Measurements from ENCODE around the gene PGAM5.

GRCh38 chr12:132748319-132748718 is 37.7 kb downstream of the PGAM5 start:
- TF ChIP-seq FOXJ3 (CRISPR knock-in tag; IDR thresholded peaks at IDR 0.05; ENCODE audit: borderline replicate concordance) (no peak), ZNF576 (CRISPR knock-in tag; IDR thresholded peaks at IDR 0.05) (no peak), CHD2 (IDR thresholded peaks at IDR 0.05; ENCODE audit: low read depth, low read length) (no peak), ELF1 (CRISPR knock-in tag; IDR thresholded peaks at IDR 0.05) (no peak), HNRNPK (IDR thresholded peaks at IDR 0.05; ENCODE audit: low read depth, low read length, poor library complexity, severe bottlenecking) (no peak)
